Vagina (tissue), 2 donors: Measurements from ENCODE around the gene CLASRP.

Experiments
- CTCF ChIP-seq, 3 experiments: fragments of 450-650 bp in 2 of 3; fragments of 200-600 bp in 1 of 3; sonication (generic) in 1 of 3; IDR thresholded peaks; one replicate each; pipeline ENCODE4 v1.5.1; 2017 to 2019; ENCODE audit warnings: antibody characterized with exemption in 3 of 3, mild to moderate bottlenecking in 2 of 3, moderate library complexity in 2 of 3
- POLR2A ChIP-seq, 2 donors: fragments of 450-650 bp; IDR thresholded peaks; one replicate each; pipeline ENCODE4 v1.6.1; 2017; ENCODE audit warnings: antibody characterized with exemption in 2 of 2, mild to moderate bottlenecking in 2 of 2, moderate library complexity in 2 of 2

- TF ChIP-seq CTCF (IDR thresholded peaks at IDR 0.05) (no peak), POLR2A (IDR thresholded peaks at IDR 0.05) (peak in 1 of 2 donors; percentile 60)
These were observed 37.4 kb downstream of the CLASRP start, which contains the start of gene ZNF296 for GRCh38 chr19:45076029-45076850.
